Right cardiac atrium (tissue), 5 donors: Measurements from ENCODE around the gene SPEG. TPM values are rescaled to one million over a fixed set of nuclear protein-coding genes. Genes with fewer than 3 reads are reported as not detected.

Experiments used
- ATAC-seq, 2 donors: fragments of 200-7000 bp; cut with Tn5 transposase; one replicate each; pipeline versions ENCODE4 v1.8.0 to v1.9.1; 2020; ENCODE audit warnings: moderate library complexity in 2 of 2, mild to moderate bottlenecking in 1 of 2
- DNase-seq, 3 donors: peaks; one replicate each; pipeline ENCODE4 v3.0.0-alpha.2; 2020
- H3K27ac ChIP-seq: one replicate; pipeline ENCODE4 v1.5.1; 2013; ENCODE audit warnings: mild to moderate bottlenecking, low read length, control low read depth, moderate library complexity
- H3K27me3 ChIP-seq: one replicate; pipeline ENCODE4 v1.6.1; 2013; ENCODE audit not compliant: control insufficient read depth, insufficient read depth
- H3K4me1 ChIP-seq: one replicate; pipeline ENCODE4 v1.6.1; 2013; ENCODE audit warnings: low read length; ENCODE audit not compliant: control insufficient read depth, insufficient read depth
- H3K4me3 ChIP-seq: one replicate; pipeline ENCODE4 v1.5.1; 2013; ENCODE audit warnings: low read length, control low read depth
- H3K9me3 ChIP-seq: one replicate; pipeline ENCODE4 v1.6.1; 2013; ENCODE audit warnings: low read length; ENCODE audit not compliant: control insufficient read depth
- WGBS: extraction: QIAGEN DNeasy Blood & Tissue Kit; methylation state at CpG from one replicate; pipeline ENCODE4 v1.1.7; 2013; 5-methylcytosine and 5-hydroxymethylcytosine counted together
- intact Hi-C, 4 donors: fragments of 100-400 bp; cut with DNase I; formaldehyde crosslinking; loops; one replicate each; pipeline versions ENCODE4 v1.11.0 to v1.14.0; 2022 to 2023
- polyA plus RNA-seq: library from polyadenylated mRNA; stranded (reverse); fragments of 200-250 nt; gene quantifications from one replicate; pipeline ENCODE4 v1.2.3, GENCODE V29; 2013
- total RNA-seq, 4 donors: library from RNA; stranded (reverse); fragmentation: NEBNext Ultra II Directional; extraction: Animal tissue kit (Norgen Biotek cat#: 25700); gene quantifications; one replicate each; pipeline ENCODE4 v1.2.1, GENCODE V29; 2021
- donor health status: healthy with polysubstance abuse.
- donor health status: DM: no; HTN: yes; CAD: no.
- donor health status: DM: no; HTN: no; CAD: no.
- donor health status: DM: no; HTN: yes; CAD: no; lungs with severe emphysema.
- donor health status: DM: yes; HTN: yes; CAD: no.

SPEG gene
- total and polyA plus RNA-seq, 5 donors, result 85.5 to 176 (median 157) TPM

DNA sequence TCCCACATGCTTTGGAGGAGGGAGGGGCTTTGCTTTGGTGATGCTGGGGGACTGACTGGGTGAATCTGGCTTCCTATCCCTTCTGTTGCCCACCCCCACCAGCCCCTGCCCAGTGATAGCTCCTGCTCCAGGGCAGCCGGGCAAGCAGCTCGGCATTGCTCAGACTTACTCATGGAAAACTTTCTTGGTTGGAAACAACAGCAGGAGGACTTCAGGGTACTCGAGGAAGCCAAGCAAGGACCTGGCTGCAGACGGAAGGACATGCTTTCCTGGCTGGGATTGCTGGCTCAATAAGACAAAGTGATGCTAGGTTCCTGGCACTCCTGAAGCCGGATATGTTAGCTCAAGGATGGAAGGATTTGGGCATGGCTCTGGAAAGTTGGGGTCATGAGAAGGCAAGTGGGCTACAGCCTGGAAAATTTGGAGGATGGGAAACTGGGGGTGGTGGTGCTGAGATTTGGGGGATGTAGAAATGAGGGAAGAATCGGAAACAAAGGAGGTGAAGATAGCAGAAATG is 3.1 kb downstream of the SPEG start:
- H3K27ac ChIP-seq, result no peak overlapping the region
- ATAC-seq, result no peak
- H3K4me1 ChIP-seq, result no peaks in the 10 kb centered on the region
- 50% methylated on average over 6 of the region's 6 CpGs for WGBS
- no peaks in the 10 kb centered on the region for H3K27me3 ChIP-seq
- no peak overlapping the region for H3K4me3 ChIP-seq
- no peaks in the 10 kb centered on the region for H3K9me3 ChIP-seq
- DNase-seq, result no peak
- intact Hi-C loops, result no loop called here

DNA sequence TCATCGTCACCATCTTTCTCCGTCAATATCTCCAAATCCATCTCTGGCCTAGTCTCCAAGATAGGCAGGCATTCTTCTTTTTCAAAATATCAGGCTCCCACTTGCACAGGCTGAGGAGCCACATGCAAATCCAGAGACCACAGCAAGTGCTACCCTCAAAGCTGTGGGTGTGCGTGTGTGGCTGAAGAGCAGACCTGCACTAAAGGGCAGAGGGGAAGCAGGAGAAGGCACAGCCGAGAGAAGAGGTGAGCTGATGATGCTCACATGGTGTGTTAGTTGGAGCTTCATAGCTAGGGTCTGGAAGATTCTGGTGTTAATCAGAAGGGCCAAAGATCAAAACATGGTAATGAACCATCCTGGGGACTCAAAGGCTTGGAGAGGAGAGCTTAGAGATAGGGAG is 3.8 kb downstream of the SPEG start:
- Histone ChIP-seq H3K4me3 (no peak overlapping the region), H3K9me3 (no peaks in the 10 kb centered on the region), H3K27me3 (no peaks in the 10 kb centered on the region), H3K4me1 (no peaks in the 10 kb centered on the region), H3K27ac (no peak overlapping the region)
- intact Hi-C loops, result no loop called here
- DNase-seq, result no peak
- ATAC-seq, result no peak
- WGBS, result 83% methylated on average over 4 of the region's 4 CpGs

DNA sequence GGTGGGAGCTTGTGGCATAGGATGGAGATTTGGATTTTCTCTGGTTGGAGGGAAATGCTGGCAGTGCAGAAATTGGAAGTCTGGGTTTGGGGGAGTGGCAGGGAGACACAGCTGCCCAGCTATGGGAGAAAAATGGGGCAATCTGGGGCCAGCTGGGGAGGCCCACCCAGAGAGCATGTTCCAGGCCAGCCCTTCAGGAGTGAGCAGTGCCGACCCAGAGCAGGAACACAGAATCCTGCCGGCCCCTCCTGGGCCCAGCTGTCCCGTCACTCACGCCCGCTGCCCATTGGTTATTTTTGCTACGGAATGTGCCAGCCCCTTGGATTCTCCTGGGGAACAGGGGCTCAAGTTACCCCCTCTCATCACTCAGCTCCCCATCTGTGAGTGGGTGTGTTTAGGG is 4.9 kb downstream of the SPEG start:
- peaks cover 2% of the 10 kb centered on the region for H3K4me1 ChIP-seq

DNA sequence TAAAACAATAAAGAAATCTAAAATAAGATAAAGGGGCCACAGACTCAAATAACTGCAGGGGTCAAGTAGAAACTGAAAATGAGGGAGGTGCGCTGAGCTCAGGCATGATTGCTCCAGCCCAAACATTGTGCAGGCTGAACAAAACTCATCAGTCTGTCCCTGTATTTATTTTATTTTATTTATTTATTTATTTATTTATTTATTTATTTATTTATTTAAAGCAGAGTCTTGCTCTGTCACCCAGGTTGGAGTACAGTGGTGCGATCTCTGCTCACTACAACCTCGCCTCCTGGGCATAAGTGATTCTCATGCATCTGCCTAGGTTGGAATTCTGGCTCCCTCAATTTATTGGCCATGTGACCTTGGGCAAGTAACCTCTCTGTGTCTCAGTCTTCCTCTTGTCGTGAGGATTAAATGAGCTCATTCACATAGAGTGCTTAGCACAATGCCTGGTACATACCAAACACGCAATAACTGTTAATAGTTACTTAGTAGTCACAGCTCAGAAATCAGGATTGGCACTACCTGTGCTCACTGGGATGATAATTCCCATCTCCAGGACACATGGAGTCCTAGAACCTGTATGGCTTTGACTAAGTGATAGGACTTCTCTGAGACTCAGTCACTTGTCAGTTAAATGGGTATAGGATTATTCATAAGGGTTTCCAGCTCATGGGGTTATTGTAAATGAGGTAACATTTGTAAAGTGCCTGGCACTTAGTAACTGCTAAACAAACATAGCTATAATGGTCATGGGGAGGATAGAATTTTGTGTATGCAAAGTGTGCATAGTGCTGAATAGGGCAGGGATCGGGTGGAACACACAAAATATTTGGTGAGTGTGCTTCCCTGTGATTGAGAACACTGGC is 6.0 kb downstream of the SPEG start:
- ATAC-seq (no peak), DNase-seq (no peak)
- peaks cover 2% of the 10 kb centered on the region for H3K4me1 ChIP-seq
- H3K4me3 ChIP-seq, result no peak overlapping the region
- no peaks in the 10 kb centered on the region for H3K27me3 ChIP-seq
- H3K9me3 ChIP-seq, result no peaks in the 10 kb centered on the region
- intact Hi-C loops, result no loop called here
- WGBS, result 80% methylated on average over 6 of the region's 6 CpGs
- H3K27ac ChIP-seq, result peak overlapping the region; percentile 40

More for the DNA sequence above, 4.9 kb downstream of the SPEG start:
- Histone ChIP-seq H3K27me3 (no peaks in the 10 kb centered on the region), H3K4me3 (no peak overlapping the region), H3K27ac (peak overlapping the region; percentile 48), H3K9me3 (no peaks in the 10 kb centered on the region)
- 66% methylated on average over 6 of the region's 6 CpGs for WGBS
- ATAC-seq (no peak), DNase-seq (no peak)
- intact Hi-C loops, result no loop called here

DNA sequence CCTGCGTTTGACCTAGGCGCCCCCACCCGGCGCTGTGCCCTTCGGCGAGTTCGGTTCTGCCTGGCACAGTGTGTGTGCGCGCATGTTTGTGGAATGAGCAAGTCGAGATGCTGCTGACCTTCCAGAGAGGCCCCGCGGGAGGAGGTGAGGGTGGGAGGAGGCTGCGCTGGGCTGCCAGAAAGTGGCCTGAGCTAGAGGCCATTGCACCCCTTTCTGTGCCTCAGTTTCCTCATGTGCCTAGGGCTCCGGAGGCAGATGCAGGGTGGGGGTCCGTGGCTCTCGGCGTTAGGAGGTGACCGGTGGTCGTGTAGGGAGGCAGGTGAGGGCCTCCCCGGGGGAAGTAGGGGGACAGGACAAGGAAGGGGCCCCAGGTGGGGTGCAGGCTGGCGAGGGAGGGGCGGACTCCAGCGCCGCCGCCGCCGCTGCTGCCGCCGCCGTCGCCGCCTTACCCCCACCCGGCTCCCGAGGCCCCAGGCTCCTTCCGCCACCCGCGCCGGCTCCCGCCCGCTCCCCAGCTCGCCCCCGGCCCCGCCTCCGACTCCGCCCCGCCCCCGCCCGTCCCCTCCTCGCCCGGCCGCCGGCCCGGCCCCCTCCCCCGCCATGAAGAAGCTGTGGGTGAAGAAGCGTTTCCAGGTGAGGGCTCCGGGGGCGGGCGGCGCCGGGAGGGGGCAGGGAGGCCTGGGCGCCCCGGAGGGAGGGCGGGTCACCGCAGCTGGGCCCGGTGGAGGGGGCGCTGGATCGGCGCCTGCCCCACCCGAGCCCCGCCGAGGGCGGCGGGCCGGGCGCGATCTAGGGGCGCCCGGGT is 7.0 kb downstream of the SPEG start:
- Histone ChIP-seq H3K27ac (peak overlapping the region; percentile 40), H3K4me1 (peaks cover 2% of the 10 kb centered on the region), H3K27me3 (no peaks in the 10 kb centered on the region), H3K9me3 (no peaks in the 10 kb centered on the region), H3K4me3 (peak overlapping the region; percentile 79)
- peak; percentile 22 to 28 for ATAC-seq
- intact Hi-C loops, result no loop called here
- WGBS, result 2% methylated on average over 75 of the region's 78 CpGs
- DNase-seq, result peak in 2 of 3 donors; percentile 78 to 85

DNA sequence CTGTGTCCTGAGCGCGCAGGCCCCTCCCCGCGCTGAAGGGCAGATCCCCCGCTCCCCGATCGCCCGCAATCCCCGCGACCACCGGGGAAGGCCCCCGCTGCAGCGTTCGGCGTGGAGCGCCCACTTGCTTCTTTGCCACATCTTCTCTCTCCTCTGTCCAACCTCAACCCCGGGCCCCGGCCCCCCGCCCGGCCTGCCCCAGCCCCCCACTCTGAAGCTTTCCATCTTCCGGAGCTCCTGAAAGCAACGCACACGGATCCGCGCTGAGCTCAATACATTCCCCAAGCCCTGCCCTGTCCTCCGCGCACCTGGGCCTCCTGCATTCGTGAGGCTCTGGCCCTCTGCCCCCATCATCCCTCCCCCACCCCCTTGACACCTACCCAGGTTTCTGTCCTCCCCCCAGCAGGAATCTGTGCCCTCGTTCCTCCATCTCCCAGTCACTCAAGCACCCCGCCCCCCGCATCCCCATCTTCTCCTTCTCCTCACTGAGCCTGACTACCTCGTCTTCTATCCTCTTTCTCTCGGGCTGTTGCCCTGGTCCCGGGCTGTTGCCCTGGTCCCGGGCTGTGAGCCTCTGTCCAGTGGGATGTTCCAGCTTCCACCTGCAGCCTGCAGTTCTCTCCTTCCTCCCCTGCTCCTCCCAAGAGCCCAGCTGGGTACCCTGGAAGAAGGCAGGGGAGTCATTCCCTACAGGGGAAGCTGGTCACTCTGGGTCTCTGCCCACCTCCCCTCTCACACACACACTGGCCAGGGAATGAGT is 7.8 kb downstream of the SPEG start:
- peaks cover 2% of the 10 kb centered on the region for H3K4me1 ChIP-seq
- ATAC-seq (no peak), DNase-seq (peak in 1 of 3 donors; percentile 56)
- H3K27me3 ChIP-seq, result no peaks in the 10 kb centered on the region
- intact Hi-C loops, result no loop called here
- peak overlapping the region; percentile 26 for H3K27ac ChIP-seq
- H3K4me3 ChIP-seq, result peak overlapping the region; percentile 79
- H3K9me3 ChIP-seq, result no peaks in the 10 kb centered on the region
- WGBS, result 5% methylated on average over 35 of the region's 35 CpGs

DNA sequence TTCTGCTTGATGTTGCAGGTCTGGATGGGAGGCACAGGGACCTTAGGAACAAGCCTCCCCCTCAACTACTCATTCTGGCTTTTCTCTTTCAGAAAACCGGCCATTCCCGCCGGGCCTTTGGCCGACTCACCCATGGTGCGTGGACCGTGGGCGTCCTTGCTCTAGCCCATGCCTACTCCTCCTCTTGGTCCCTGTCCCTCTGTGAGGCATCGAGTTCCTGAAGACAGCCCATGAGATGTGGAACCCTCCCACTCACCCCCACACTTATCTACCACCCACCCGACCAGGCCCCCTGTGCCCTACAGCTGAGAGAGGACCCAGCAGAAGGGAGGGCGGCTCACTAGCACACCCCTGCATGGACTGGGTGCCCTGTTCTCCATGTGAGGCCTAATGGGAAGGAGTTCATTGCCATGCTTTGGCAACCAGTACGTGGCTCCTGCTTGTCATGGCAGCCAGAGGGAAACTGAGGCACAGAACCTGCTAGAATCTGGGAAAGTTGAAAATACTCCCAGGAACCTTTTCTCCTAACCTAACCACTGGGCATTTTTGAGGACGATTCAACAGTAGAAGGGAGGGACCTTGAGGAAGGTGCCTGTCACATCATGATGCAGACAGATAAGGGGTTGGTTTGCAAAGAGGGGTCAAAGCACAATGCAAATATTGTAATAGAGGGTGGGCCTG is 8.5 kb downstream of the SPEG start:
- intact Hi-C loops, result no loop called here
- H3K4me3 ChIP-seq, result no peak overlapping the region

DNA sequence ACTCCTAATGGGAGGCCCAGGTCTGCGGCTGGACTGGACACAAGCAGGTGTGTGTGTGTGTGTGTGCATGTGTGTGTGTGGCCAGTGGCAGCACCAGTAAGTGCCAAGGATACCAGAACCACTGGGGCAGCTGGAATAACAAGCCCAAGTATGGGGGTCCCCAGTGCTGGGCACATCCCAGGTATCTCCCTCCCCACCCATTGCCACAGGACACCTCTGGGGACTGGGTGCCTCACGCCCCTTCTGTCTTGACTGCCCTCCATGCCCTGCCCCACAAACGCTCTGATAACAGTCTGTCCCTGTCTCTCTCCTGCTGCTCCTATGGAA is 9.0 kb downstream of the SPEG start:
- H3K4me3 ChIP-seq, result no peak overlapping the region
- intact Hi-C loops, result no loop called here
- H3K27me3 ChIP-seq, result no peaks in the 10 kb centered on the region
- no peak for DNase-seq
- ATAC-seq, result no peak
- peaks cover 3% of the 10 kb centered on the region for H3K4me1 ChIP-seq
- WGBS, result 62% methylated on average over 3 of the region's 3 CpGs
- H3K27ac ChIP-seq, result no peak overlapping the region
- H3K9me3 ChIP-seq, result no peaks in the 10 kb centered on the region

More for the DNA sequence above, 8.5 kb downstream of the SPEG start:
- Histone ChIP-seq H3K9me3 (no peaks in the 10 kb centered on the region), H3K4me1 (peaks cover 3% of the 10 kb centered on the region), H3K27me3 (no peaks in the 10 kb centered on the region), H3K27ac (peak overlapping the region; percentile 26)
- no peak for DNase-seq
- WGBS, result 74% methylated on average over 12 of the region's 12 CpGs
- no peak for ATAC-seq

DNA sequence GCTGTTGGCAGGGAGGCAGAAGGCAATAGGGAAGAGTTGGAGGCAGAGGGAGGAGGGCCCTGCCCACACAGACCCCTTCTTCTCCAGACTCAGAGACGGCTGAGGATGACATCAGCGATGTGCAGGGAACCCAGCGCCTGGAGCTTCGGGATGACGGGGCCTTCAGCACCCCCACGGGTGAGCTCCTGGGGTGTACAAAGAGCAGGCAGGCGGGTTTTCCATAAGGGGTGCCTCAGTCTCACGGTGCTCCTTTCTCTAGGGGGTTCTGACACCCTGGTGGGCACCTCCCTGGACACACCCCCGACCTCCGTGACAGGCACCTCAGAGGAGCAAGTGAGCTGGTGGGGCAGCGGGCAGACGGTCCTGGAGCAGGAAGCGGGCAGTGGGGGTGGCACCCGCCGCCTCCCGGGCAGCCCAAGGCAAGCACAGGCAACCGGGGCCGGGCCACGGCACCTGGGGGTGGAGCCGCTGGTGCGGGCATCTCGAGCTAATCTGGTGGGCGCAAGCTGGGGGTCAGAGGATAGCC is 10.0 kb downstream of the SPEG start:
- H3K9me3 ChIP-seq, result no peaks in the 10 kb centered on the region
- ATAC-seq, result peak in 1 of 2 donors; percentile 3
- peaks cover 3% of the 10 kb centered on the region for H3K4me1 ChIP-seq
- no peaks in the 10 kb centered on the region for H3K27me3 ChIP-seq
- 69% methylated on average over 23 of the region's 23 CpGs for WGBS
- no peak for DNase-seq
- intact Hi-C loops, result no loop called here
- H3K27ac ChIP-seq, result peak overlapping the region; percentile 8
- no peak overlapping the region for H3K4me3 ChIP-seq

DNA sequence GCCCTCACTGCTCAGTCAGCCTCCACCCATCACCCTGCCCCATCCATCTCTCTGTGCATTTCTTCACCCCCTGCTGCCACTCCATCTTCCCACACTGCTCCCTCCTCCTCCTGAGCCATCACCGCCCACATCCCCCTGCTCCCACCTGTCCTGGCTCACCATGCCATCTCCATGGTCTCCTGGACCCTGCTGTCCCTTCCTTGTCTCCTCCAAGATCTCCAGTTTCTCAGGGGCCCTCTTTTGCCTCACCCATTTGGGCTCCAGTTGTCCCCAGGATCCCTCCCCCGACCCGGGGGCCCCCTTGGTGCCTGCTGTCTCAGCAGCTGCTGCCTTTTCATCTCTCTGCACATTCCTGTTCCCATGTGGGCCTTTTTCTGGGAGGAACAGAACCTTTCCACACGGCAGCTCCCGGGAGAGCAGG is 10.6 kb downstream of the SPEG start:
- Histone ChIP-seq H3K9me3 (no peaks in the 10 kb centered on the region), H3K4me3 (no peak overlapping the region), H3K27me3 (no peaks in the 10 kb centered on the region), H3K27ac (peak overlapping the region; percentile 32), H3K4me1 (peaks cover 3% of the 10 kb centered on the region)
- DNase-seq, result no peak
- intact Hi-C loops, result no loop called here
- WGBS, result 48% methylated on average over 5 of the region's 5 CpGs
- no peak for ATAC-seq
